IPS-15b (cell line): ENCODE results near the gene PRSS48.

ENCODE experiments used
- H3K27me3 ChIP-seq: one replicate; pipeline ENCODE4 v1.6.1; 2013; ENCODE audit warnings: low read length; ENCODE audit not compliant: control insufficient read depth, insufficient read depth
- H3K36me3 ChIP-seq: one replicate; pipeline ENCODE4 v1.6.1; 2013; ENCODE audit warnings: low read length; ENCODE audit not compliant: control insufficient read depth, insufficient read depth
- H3K4me1 ChIP-seq: one replicate; pipeline ENCODE4 v1.6.1; 2013; ENCODE audit warnings: mild to moderate bottlenecking, low read length; ENCODE audit not compliant: control insufficient read depth, insufficient read depth
- H3K4me3 ChIP-seq: one replicate; pipeline ENCODE4 v1.5.1; 2013; ENCODE audit warnings: low read depth, low read length
- H3K9ac ChIP-seq: one replicate; pipeline ENCODE4 v1.6.1; 2013; ENCODE audit warnings: low read depth, mild to moderate bottlenecking, low read length
- H3K9me3 ChIP-seq: one replicate; pipeline ENCODE4 v1.6.1; 2013; ENCODE audit warnings: mild to moderate bottlenecking, low read length; ENCODE audit not compliant: control insufficient read depth, insufficient read depth

PRSS48 gene

GRCh38 chr4:151322570-151322969, 45.6 kb downstream of the PRSS48 start:
- Histone ChIP-seq H3K27me3 (peaks cover 3% of the 10 kb centered on the region), H3K9me3 (no peaks in the 10 kb centered on the region), H3K36me3 (no peaks in the 10 kb centered on the region), H3K4me3 (no peak overlapping the region), H3K9ac (no peak overlapping the region), H3K4me1 (peaks cover 15% of the 10 kb centered on the region)

- H3K4me1 ChIP-seq = peaks cover 15% of the 10 kb centered on the region
- H3K36me3 ChIP-seq = no peaks in the 10 kb centered on the region
- H3K9ac ChIP-seq = no peak overlapping the region
- H3K27me3 ChIP-seq = peaks cover 3% of the 10 kb centered on the region
- H3K9me3 ChIP-seq = no peaks in the 10 kb centered on the region
- H3K4me3 ChIP-seq = peak overlapping the region; percentile 86
Observed at GRCh38 chr4:151323667-151324066, 46.7 kb downstream of the PRSS48 start.

- Histone ChIP-seq H3K9me3 (no peaks in the 10 kb centered on the region), H3K4me1 (peaks cover 15% of the 10 kb centered on the region), H3K4me3 (peak overlapping the region; percentile 86), H3K27me3 (peaks cover 3% of the 10 kb centered on the region), H3K9ac (peak overlapping the region; percentile 57), H3K36me3 (no peaks in the 10 kb centered on the region)
Observed at GRCh38 chr4:151324124-151324751, 47.3 kb downstream of the PRSS48 start.

- Histone ChIP-seq H3K27me3 (peaks cover 3% of the 10 kb centered on the region), H3K9ac (peak overlapping the region; percentile 71), H3K4me1 (peaks cover 15% of the 10 kb centered on the region), H3K36me3 (no peaks in the 10 kb centered on the region), H3K4me3 (peak overlapping the region; percentile 86), H3K9me3 (no peaks in the 10 kb centered on the region)
Observed at GRCh38 chr4:151324752-151325110, 47.8 kb downstream of the PRSS48 start.

- peaks cover 15% of the 10 kb centered on the region for H3K4me1 ChIP-seq
- H3K9me3 ChIP-seq = no peaks in the 10 kb centered on the region
- H3K36me3 ChIP-seq = no peaks in the 10 kb centered on the region
- H3K27me3 ChIP-seq = peaks cover 3% of the 10 kb centered on the region
- peak within 1 kb of the TSS; percentile 71 for H3K9ac ChIP-seq
- H3K4me3 ChIP-seq = peak within 1 kb of the TSS; percentile 86
Observed at GRCh38 chr4:151325111-151325948, 48.4 kb downstream of the PRSS48 start, which contains the start of gene SH3D19. Gene SH3D19 (minus strand): TSS chr4:151325605. CDS start chr4:151325352, 253 bp downstream.

GRCh38 chr4:151325949-151326246, 48.9 kb downstream of the PRSS48 start:
- peak overlapping the region; percentile 41 for H3K9ac ChIP-seq
- no peaks in the 10 kb centered on the region for H3K36me3 ChIP-seq
- H3K27me3 ChIP-seq = peaks cover 3% of the 10 kb centered on the region
- no peaks in the 10 kb centered on the region for H3K9me3 ChIP-seq
- H3K4me1 ChIP-seq = peaks cover 15% of the 10 kb centered on the region
- peak overlapping the region; percentile 86 for H3K4me3 ChIP-seq

GRCh38 chr4:151329217-151330007, 52.5 kb downstream of the PRSS48 start:
- H3K9ac ChIP-seq = no peak overlapping the region
- no peaks in the 10 kb centered on the region for H3K9me3 ChIP-seq
- no peak overlapping the region for H3K4me3 ChIP-seq
- H3K36me3 ChIP-seq = no peaks in the 10 kb centered on the region
- peaks cover 3% of the 10 kb centered on the region for H3K27me3 ChIP-seq
- H3K4me1 ChIP-seq = peaks cover 3% of the 10 kb centered on the region

GRCh38 chr4:151331276-151332042, 54.5 kb downstream of the PRSS48 start:
- Histone ChIP-seq H3K9ac (no peak overlapping the region), H3K4me3 (no peak overlapping the region), H3K27me3 (no peaks in the 10 kb centered on the region)

GRCh38 chr4:151339467-151339866, 62.5 kb downstream of the PRSS48 start:
- no peaks in the 10 kb centered on the region for H3K4me1 ChIP-seq
- H3K4me3 ChIP-seq = no peak overlapping the region
- no peaks in the 10 kb centered on the region for H3K9me3 ChIP-seq
- H3K36me3 ChIP-seq = no peaks in the 10 kb centered on the region
- H3K9ac ChIP-seq = no peak overlapping the region
- no peaks in the 10 kb centered on the region for H3K27me3 ChIP-seq

More at GRCh38 chr4:151331276-151332042, 54.5 kb downstream of the PRSS48 start:
- no peaks in the 10 kb centered on the region for H3K4me1 ChIP-seq
- no peaks in the 10 kb centered on the region for H3K9me3 ChIP-seq
- no peaks in the 10 kb centered on the region for H3K36me3 ChIP-seq

GRCh38 chr4:151340751-151341385, 63.9 kb downstream of the PRSS48 start:
- no peaks in the 10 kb centered on the region for H3K9me3 ChIP-seq
- no peaks in the 10 kb centered on the region for H3K36me3 ChIP-seq
- no peaks in the 10 kb centered on the region for H3K27me3 ChIP-seq
- no peak overlapping the region for H3K4me3 ChIP-seq
- H3K4me1 ChIP-seq = no peaks in the 10 kb centered on the region
- no peak overlapping the region for H3K9ac ChIP-seq
